Fibroblast of lung (primary cell): Measurements from ENCODE around the gene ADAMTS5.

Source experiments
- EZH2 ChIP-seq: IDR thresholded peaks from 2 replicates; pipeline ENCODE4 v1.5.1; 2012; ENCODE audit warnings: low read length, control low read depth, mild to moderate bottlenecking; ENCODE audit errors: missing control alignments
- TF ChIP-seq, protein P1 (sequence below), 2 donors: IDR thresholded peaks in 1 of 2; conservative IDR thresholded peaks in 1 of 2; 1 replicate in 1 of 2; 2 replicates in 1 of 2; pipeline ENCODE4 v1.5.1; 2011 to 2012; ENCODE audit warnings: low read length in 2 of 2, control low read depth in 1 of 2, inconsistent platforms in 1 of 2, low read depth in 1 of 2, mild to moderate bottlenecking in 1 of 2

- TF ChIP-seq, protein P1, sequence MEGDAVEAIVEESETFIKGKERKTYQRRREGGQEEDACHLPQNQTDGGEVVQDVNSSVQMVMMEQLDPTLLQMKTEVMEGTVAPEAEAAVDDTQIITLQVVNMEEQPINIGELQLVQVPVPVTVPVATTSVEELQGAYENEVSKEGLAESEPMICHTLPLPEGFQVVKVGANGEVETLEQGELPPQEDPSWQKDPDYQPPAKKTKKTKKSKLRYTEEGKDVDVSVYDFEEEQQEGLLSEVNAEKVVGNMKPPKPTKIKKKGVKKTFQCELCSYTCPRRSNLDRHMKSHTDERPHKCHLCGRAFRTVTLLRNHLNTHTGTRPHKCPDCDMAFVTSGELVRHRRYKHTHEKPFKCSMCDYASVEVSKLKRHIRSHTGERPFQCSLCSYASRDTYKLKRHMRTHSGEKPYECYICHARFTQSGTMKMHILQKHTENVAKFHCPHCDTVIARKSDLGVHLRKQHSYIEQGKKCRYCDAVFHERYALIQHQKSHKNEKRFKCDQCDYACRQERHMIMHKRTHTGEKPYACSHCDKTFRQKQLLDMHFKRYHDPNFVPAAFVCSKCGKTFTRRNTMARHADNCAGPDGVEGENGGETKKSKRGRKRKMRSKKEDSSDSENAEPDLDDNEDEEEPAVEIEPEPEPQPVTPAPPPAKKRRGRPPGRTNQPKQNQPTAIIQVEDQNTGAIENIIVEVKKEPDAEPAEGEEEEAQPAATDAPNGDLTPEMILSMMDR (conservative IDR thresholded peaks at IDR 0.05 in 1 of 2, IDR thresholded peaks at IDR 0.05 in 1 of 2; ENCODE audit: low read depth in 1 of 2, low read length in 2 of 2), result no peak
- TF ChIP-seq EZH2, result no peak
Observed at GRCh38 chr21:26912466-26912865, 54.4 kb downstream of the ADAMTS5 start.
